K562 (cell line): ENCODE results near the gene SIRT2. TPM values are rescaled to one million over a fixed set of nuclear protein-coding genes. Genes with fewer than 3 reads are reported as not detected.

ENCODE experiments used
- ATF3 ChIP-seq, 2 experiments: fragments of 450-650 bp in 1 of 2; sonication (generic) in 1 of 2; formaldehyde crosslinking in 1 of 2; IDR thresholded peaks in 1 of 2; conservative IDR thresholded peaks in 1 of 2; 2 replicates each; pipeline versions ENCODE4 v1.6.1 to v1.8.1; 2016 to 2023; ENCODE audit warnings: mild to moderate bottlenecking in 2 of 2, moderate library complexity in 2 of 2, inconsistent platforms in 1 of 2, missing genetic modification reagents in 1 of 2
- CBFA2T2 ChIP-seq: fragments of 450-650 bp; conservative IDR thresholded peaks from 2 replicates; pipeline ENCODE4 v1.6.1; 2017; ENCODE audit warnings: mild to moderate bottlenecking
- CBX1 ChIP-seq: sonication (generic); IDR thresholded peaks from 2 replicates; pipeline ENCODE4 v1.6.1; 2016; ENCODE audit warnings: antibody characterized with exemption, low read depth, mild to moderate bottlenecking
- CREB1 ChIP-seq, 2 experiments: sonication (generic) in 1 of 2; formaldehyde crosslinking in 1 of 2; IDR thresholded peaks; 2 replicates each; pipeline versions ENCODE4 v1.6.1 to v1.8.0; 2012 to 2022; ENCODE audit warnings: inconsistent platforms in 1 of 2, mild to moderate bottlenecking in 1 of 2, missing genetic modification reagents in 1 of 2, moderate library complexity in 1 of 2
- EWSR1 ChIP-seq: fragments of 450-650 bp; IDR thresholded peaks from 2 replicates; pipeline ENCODE4 v1.6.1; 2018; ENCODE audit warnings: borderline replicate concordance, mild to moderate bottlenecking, low read depth, moderate library complexity; ENCODE audit not compliant: partially characterized antibody
- MECOM ChIP-seq: fragments of 250-450 bp; sonication (Bioruptor Pico); IDR thresholded peaks from 2 replicates; pipeline ENCODE4 v1.8.0; 2022; ENCODE audit warnings: inconsistent platforms
- MTA1 ChIP-seq: fragments of 450-650 bp; IDR thresholded peaks from 2 replicates; pipeline ENCODE4 v1.6.1; 2017; ENCODE audit warnings: borderline replicate concordance
- NFE2 ChIP-seq: IDR thresholded peaks from 2 replicates; pipeline ENCODE4 v1.6.1; 2014; ENCODE audit warnings: antibody characterized with exemption, low read depth
- NR2C2 ChIP-seq, 2 experiments: fragments of 200-800 bp in 1 of 2; sonication (Bioruptor generic) in 1 of 2; sonication (generic) in 1 of 2; formaldehyde crosslinking in 1 of 2; IDR thresholded peaks; 2 replicates each; pipeline versions ENCODE4 v1.6.1 to v1.8.0; 2016 to 2022; ENCODE audit warnings: mild to moderate bottlenecking in 1 of 2, missing compliant biosample characterization in 1 of 2, missing genetic modification characterization in 1 of 2, missing genetic modification reagents in 1 of 2
- SAP30 ChIP-seq: fragments of 200-600 bp; sonication (generic); IDR thresholded peaks from 2 replicates; pipeline ENCODE4 v1.6.1; 2012; ENCODE audit warnings: borderline replicate concordance, low read depth, mild to moderate bottlenecking, moderate library complexity, low read length, control low read depth, inconsistent platforms; ENCODE audit not compliant: insufficient read depth, poor library complexity, severe bottlenecking
- SUPT5H ChIP-seq: fragments of 450-650 bp; IDR thresholded peaks from 2 replicates; pipeline ENCODE4 v1.6.1; 2016
- TFAP4 ChIP-seq: sonication (generic); formaldehyde crosslinking; IDR thresholded peaks from 2 replicates; pipeline ENCODE4 v1.8.0; 2022; ENCODE audit warnings: missing genetic modification reagents, mild to moderate bottlenecking, moderate library complexity, borderline replicate concordance
- ZBTB34 ChIP-seq: fragments of 250-450 bp; sonication (Bioruptor Pico); IDR thresholded peaks from 2 replicates; pipeline ENCODE4 v1.8.0; 2021; ENCODE audit warnings: mild to moderate bottlenecking, moderate library complexity
- ZNF263 ChIP-seq: sonication (generic); formaldehyde crosslinking; IDR thresholded peaks from 2 replicates; pipeline ENCODE4 v1.8.0; 2022; ENCODE audit warnings: mild to moderate bottlenecking, missing genetic modification reagents, borderline replicate concordance
- polyA plus RNA-seq, 8 experiments: library from polyadenylated mRNA; depleted of rRNA in 4 of 8; stranded (reverse) in 5 of 8; unstranded in 3 of 8; fragments of >200 nt; fragmentation: Nextera tagmentation in 2 of 8; fragmentation: Illumina TruSeq in 1 of 8; extraction: Ambion mirVana in 2 of 8; extraction: Trizol in 1 of 8; gene quantifications; 2 replicates each; pipeline versions ENCODE4 v1.2.1 to v1.2.3, GENCODE V29; 2011 to 2014; ENCODE audit warnings: inconsistent platforms in 1 of 8, missing spikeins in 1 of 8
- total RNA-seq, 7 experiments: library from RNA; depleted of rRNA in 6 of 7; stranded (reverse); fragments of >200 nt in 6 of 7; fragmentation: Illumina TruSeq in 2 of 7; extraction: Trizol in 2 of 7; gene quantifications; 2 replicates each; pipeline versions ENCODE4 v1.2.1 to v1.2.3, GENCODE V29; 2011 to 2021; ENCODE audit warnings: low replicate concordance in 1 of 7

Gene SIRT2
- total and polyA plus RNA-seq, 9 of the 15 experiments (the other 6 are each of a cell fraction or from before 2014, with no cell fraction given) = 2.3 to 35.2 (median 22.9) TPM

GRCh38 chr19:38899447-38900201 is at the start of gene SIRT2, which contains the start of gene NFKBIB (continued):
- TF ChIP-seq CBFA2T2 = peak; percentile 31; the same call in 1 of the 2 replicates
- TF ChIP-seq SAP30 = peak; percentile 92
- no peak for TF ChIP-seq CBX1
- peak; percentile 83 for TF ChIP-seq TFAP4 (CRISPR knock-in tag)
- peak; percentile 42; the same call in 1 of the 2 replicates for TF ChIP-seq NFE2
- TF ChIP-seq ZNF263 (CRISPR knock-in tag) = peak; percentile 83; the same call in 1 of the 2 replicates
- TF ChIP-seq CREB1 (IDR thresholded peaks at IDR 0.05) = peak; percentile 99
- TF ChIP-seq CREB1 (CRISPR knock-in tag; IDR thresholded peaks at IDR 0.05) = peak; percentile 98
- TF ChIP-seq EWSR1 = no peak
- TF ChIP-seq SUPT5H = peak; percentile 53
- peak; percentile 35; the same call in 1 of the 2 replicates for TF ChIP-seq ATF3 (IDR thresholded peaks at IDR 0.05)
- TF ChIP-seq ATF3 (CRISPR knock-in tag; conservative IDR thresholded peaks at IDR 0.05) = no peak; the same call in 1 of the 2 replicates
- TF ChIP-seq ZBTB34 (CRISPR knock-in tag) = no peak
- TF ChIP-seq MTA1 = peak; percentile 98
- peak; percentile 78 for TF ChIP-seq NR2C2 (CRISPR knock-in tag; IDR thresholded peaks at IDR 0.05)
- TF ChIP-seq NR2C2 (tag; IDR thresholded peaks at IDR 0.05) = peak; percentile 94
- no peak for TF ChIP-seq MECOM (CRISPR knock-in tag)
- TF ChIP-seq, all 486 proteins: peak for 135
